GM21515 (cell line): ENCODE data around the gene MMP11.
A peak's percentile ranks its signal among the peaks of the same experiment; 100 is the strongest.
"Not testable (repeated sequence)": the region's sequence is repeated elsewhere in the genome, so short reads cannot be mapped to it uniquely, and the experiment has no call there.

Source experiments
- ATAC-seq: cut with Tn5 transposase; IDR thresholded peaks from one replicate; pipeline ENCODE4 v1.9.1; 2021; ENCODE audit not compliant: unreplicated experiment

Gene MMP11

GRCh38 chr22:23772649-23773473 is at the start of gene MMP11:
TSS of gene MMP11 (plus strand) at chr22:23772849. CDS start at chr22:23772871, 22 bp downstream.
- ATAC-seq, result no peak

DNA sequence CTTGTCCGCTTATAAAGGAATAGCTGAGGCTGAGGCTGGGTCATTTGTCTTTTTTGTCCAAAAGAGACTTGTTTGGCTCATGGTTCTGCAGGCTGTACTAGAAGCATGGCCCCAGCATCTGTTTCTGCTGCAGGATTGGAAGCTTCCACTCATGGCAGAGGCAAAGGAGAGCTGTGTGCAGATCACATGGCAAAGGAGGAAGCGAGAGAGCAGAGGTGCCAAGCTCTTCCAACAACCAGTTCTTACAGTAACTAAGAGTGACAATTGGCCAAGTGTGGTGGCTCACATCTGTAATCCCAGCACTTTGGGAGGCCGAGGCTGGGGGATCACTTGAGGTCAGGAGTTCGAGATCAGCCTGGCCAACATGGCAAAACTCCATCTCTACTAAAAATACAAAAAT is 44.5 kb upstream of the MMP11 start:
- not testable (repeated sequence) for ATAC-seq

- ATAC-seq, result no peak
These were observed 35.0 kb upstream of the MMP11 start for GRCh38 chr22:23737696-23738095.

DNA sequence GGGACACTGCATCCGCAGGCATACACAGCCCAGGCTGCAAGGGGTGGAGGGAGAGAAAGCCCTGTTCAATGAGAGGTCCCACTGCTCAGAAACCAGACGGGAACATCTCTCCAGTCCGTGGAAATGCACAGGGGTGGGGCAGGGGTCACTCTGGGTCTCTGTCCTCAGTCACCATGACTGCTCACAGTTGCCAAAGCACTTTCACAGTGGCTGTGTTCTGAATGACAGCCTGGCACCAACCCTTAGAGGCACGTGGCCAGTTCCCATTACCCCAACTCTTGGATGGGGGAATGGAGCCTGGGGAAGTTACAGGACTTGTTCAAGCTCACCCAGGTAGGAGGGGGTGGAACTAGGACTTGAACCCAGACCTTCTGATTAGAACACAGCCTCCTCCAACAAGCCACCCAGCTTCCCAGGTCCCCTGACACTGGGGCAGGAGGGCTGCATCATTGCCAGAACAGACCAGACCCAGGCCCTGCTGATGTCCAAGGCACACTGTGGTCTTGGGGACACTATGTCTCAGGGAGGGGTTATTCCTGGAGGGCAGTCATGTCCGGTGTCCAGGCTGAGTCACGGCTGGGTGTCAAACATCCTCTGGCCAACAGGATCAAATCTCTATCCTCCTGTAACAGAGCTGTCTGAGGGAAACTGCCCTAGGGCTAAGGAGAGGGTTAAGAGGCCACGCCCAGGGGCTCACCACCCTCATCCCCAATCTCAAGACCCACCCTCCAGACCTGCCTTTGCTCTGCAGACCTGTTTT is 30.0 kb upstream of the MMP11 start:
- no peak for ATAC-seq

GRCh38 chr22:23743303-23743705 is 29.3 kb upstream of the MMP11 start:
- ATAC-seq, result no peak

- ATAC-seq, result no peak
These were observed 28.6 kb upstream of the MMP11 start for GRCh38 chr22:23744001-23744400.

DNA sequence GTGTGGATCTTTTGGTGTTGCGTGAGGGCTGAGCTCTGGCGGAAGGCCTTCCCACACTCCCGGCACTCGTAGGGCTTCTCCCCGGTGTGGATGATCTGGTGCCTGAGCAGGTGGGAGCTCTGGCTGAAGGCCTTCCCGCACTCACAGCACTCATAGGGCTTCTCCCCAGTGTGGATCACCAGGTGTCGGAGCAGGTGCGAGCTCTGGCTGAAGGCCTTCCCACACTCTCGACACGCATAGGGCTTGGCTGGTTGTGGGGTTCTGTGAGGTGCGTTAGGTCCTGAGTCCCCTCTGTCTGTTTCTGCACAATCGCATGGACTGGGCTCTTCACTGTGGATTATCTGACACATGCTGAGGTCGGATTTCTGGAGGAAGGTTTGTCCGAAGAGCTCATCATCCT is 28.2 kb upstream of the MMP11 start:
- ATAC-seq, result no peak

- ATAC-seq, result no peak
These were observed 26.9 kb upstream of the MMP11 start for GRCh38 chr22:23745791-23746190.

DNA sequence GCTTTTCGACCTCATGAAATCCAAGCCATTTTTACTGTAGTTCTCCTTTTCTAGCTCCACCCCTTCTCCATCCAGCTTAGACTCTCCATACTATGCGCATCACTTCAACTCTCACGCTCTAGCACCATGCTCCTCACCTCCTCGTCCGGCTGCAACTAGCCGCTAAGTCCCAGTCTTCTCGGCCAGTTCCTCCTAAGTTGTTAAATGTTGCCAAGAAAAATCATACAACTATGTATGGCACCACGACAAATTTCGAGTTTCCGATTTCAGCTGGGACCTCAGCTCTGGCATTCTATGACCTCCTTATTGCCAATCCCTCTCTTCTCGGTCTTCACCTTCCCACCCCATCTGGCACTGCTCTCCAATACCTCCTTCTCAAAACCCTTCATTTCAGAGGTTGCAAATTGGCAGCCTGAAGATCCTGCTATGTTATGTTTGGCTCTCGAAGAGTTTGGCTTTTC is 22.8 kb upstream of the MMP11 start:
- ATAC-seq, result no peak

GRCh38 chr22:23750367-23750713 is 22.3 kb upstream of the MMP11 start:
- no peak for ATAC-seq

- ATAC-seq, result peak; percentile 70
These were observed 21.8 kb upstream of the MMP11 start, which contains the start of gene ZNF70 for GRCh38 chr22:23750714-23751440. TSS of gene ZNF70 (minus strand) at chr22:23751112. CDS start at chr22:23745140, 5,972 bp downstream.

DNA sequence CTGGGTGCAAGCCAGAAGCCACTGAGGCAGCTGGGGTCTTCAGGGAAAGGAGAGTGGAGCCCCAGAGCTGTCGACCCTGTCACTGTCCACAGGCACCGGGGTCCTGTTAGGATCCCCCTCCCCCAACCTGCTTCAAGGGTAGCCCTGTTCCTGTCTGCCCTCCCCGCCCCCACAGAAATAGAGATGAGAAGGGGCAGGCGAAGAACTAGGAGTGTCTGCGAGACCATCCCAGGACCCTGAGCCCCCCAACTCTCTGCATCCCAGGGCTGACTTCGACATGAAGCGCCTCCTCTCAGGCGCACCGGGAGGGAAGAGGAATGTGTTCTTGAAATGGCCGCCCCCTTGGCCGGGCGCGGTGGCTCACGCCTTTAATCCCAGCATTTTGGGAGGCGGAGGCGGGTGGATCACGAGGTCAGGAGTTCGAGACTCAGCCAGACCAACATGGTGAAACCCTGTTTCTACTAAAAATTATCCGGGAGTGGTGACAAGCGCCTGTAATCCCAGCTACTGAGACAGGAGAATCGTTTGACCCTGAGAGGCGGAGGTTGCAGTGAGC is 21.1 kb upstream of the MMP11 start:
- peak; percentile 6 for ATAC-seq

- ATAC-seq, result no peak
These were observed 20.5 kb upstream of the MMP11 start for GRCh38 chr22:23752090-23752691.

DNA sequence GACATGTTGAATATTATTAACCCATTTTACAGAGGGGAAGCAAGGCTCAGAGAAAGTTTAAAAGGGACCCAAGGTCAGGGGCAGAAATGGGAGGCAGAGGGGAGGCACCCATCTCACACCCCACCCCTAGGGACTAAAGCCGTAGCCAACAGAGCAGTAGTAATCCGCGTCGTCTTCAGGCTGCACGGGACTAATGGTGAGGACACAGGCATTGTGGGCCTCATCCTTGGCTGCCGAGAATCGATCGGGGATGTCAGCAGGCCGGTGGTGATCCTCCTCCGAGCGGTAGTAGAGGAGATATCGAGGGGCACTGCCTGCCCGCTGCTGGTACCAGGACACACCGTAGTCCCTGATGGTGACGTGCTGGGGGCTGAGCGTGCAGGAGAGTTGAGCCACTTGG is 19.9 kb upstream of the MMP11 start:
- ATAC-seq, result no peak

DNA sequence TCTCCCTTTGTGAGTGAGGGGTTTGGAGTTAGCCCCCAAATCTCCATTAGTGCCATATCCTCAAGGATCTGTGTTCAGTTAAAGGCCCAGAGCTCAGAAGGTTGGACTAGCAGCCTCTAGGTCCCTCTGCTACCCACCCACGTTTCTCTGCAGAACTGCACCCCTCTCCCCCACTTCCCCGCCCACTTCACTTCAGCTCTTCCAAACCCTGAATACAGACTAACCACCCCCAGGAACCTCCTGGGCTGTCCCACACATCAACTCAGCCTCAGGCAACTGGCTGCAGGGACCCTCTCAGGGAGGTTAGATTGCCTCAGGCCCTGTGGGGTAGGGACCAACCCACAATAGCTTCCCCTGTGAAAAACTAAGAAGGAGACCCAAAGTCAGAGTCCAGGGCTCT is 19.3 kb upstream of the MMP11 start:
- no peak for ATAC-seq

DNA sequence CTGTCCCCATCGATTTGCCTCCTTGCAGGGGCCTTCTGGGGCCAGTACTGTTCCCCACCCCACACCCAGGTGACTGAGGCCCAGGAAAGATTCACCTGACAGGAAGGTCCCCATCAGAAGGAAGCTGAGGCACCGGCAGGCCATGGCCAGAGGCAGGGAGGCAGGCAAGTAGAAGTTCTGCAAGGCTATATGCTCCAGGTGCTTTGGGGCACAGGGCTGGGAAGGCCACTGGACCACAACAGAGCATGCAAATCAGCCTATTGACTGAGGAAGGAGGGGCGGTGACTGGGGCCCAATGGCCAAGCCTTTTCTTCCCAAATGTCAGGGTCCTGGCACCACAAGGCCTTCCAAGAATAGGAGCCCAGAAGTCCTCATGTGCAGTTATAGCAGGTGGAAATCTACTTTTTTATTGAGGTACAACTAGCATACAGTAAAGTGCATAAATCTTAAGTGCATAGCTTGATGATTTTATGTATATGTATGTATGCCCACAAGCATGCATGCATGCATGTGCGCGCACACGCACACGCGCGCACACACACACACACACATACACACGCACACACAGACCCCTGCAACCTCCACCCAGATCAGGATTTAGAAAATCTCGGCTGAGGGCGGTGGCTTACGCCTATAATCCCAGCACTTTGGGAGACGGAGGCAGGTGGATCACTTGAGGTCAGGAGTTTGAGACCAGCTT is 18.3 kb upstream of the MMP11 start, which contains the start of gene VPREB3:
TSS of gene VPREB3 (minus strand) at position 206 of the 700 bp plus-strand sequence. CDS start at position 144, 62 bp downstream.
- ATAC-seq, result no peak

GRCh38 chr22:23754980-23755636 is 17.5 kb upstream of the MMP11 start:
- no peak for ATAC-seq

GRCh38 chr22:23755711-23756110 is 16.9 kb upstream of the MMP11 start:
- no peak for ATAC-seq

GRCh38 chr22:23756891-23757290 is 15.8 kb upstream of the MMP11 start:
- ATAC-seq, result no peak
